HepG2 (cell line): ENCODE measurements around the gene CEBPB. TPM values are rescaled to one million over a fixed set of nuclear protein-coding genes. Genes with fewer than 3 reads are reported as not detected.
A peak's percentile ranks its signal among the peaks of the same experiment; 100 is the strongest.

Experiments
- AGO2 ChIP-seq: fragments of 200-400 bp; formaldehyde crosslinking; optimal IDR thresholded peaks from 2 replicates; pipeline ENCODE3; 2017; ENCODE audit warnings: mild to moderate bottlenecking, low read depth, low read length, moderate library complexity
- ETV6 ChIP-seq: sonication (generic); formaldehyde crosslinking; conservative IDR thresholded peaks from 2 replicates; pipeline ENCODE4 v1.4.0; 2020; ENCODE audit warnings: missing genetic modification reagents
- GATAD1 ChIP-seq: IDR thresholded peaks from 2 replicates; pipeline ENCODE4 v1.6.1; 2016; ENCODE audit warnings: missing genetic modification reagents, missing compliant biosample characterization
- HNF4A ChIP-seq: sonication (generic); formaldehyde crosslinking; IDR thresholded peaks from 2 replicates; pipeline ENCODE4 v1.4.0; 2020; ENCODE audit warnings: missing genetic modification reagents
- NONO ChIP-seq, 2 experiments: fragments of 450-650 bp in 1 of 2; sonication (generic) in 1 of 2; formaldehyde crosslinking in 1 of 2; IDR thresholded peaks in 1 of 2; conservative IDR thresholded peaks in 1 of 2; 2 replicates each; pipeline versions ENCODE4 v1.6.1 to v1.8.0; 2017 to 2022; ENCODE audit warnings: mild to moderate bottlenecking in 1 of 2, missing genetic modification reagents in 1 of 2, moderate library complexity in 1 of 2
- NRL ChIP-seq: sonication (generic); formaldehyde crosslinking; IDR thresholded peaks from 2 replicates; pipeline ENCODE4 v1.5.0; 2020; ENCODE audit warnings: missing genetic modification reagents, mild to moderate bottlenecking, moderate library complexity, borderline replicate concordance
- SMYD3 ChIP-seq: sonication (generic); formaldehyde crosslinking; IDR thresholded peaks from 2 replicates; pipeline ENCODE4 v1.8.1; 2023; ENCODE audit warnings: mild to moderate bottlenecking, missing genetic modification reagents
- SSRP1 ChIP-seq: IDR thresholded peaks from 2 replicates; pipeline ENCODE4 v1.6.1; 2016; ENCODE audit warnings: control low read depth
- TCF7 ChIP-seq: sonication (generic); IDR thresholded peaks from 2 replicates; pipeline ENCODE4 v1.6.1; 2016; ENCODE audit warnings: antibody characterized with exemption, low read depth
- TP53 ChIP-seq: sonication (generic); formaldehyde crosslinking; conservative IDR thresholded peaks from 2 replicates; pipeline ENCODE4 v1.4.0; 2020; ENCODE audit warnings: missing genetic modification reagents
- XRCC5 ChIP-seq: fragments of 200-400 bp; formaldehyde crosslinking; optimal IDR thresholded peaks from 2 replicates; pipeline ENCODE3; 2017; ENCODE audit warnings: mild to moderate bottlenecking, low read length
- ZBTB7B ChIP-seq: sonication (generic); formaldehyde crosslinking; IDR thresholded peaks from 2 replicates; pipeline ENCODE4 v1.4.0; 2020; ENCODE audit warnings: missing genetic modification reagents
- ZFX ChIP-seq: sonication (generic); formaldehyde crosslinking; IDR thresholded peaks from 2 replicates; pipeline ENCODE4 v1.4.0; 2020; ENCODE audit warnings: mild to moderate bottlenecking, low read depth, missing genetic modification reagents, moderate library complexity
- ZNF264 ChIP-seq: sonication (generic); formaldehyde crosslinking; IDR thresholded peaks from 2 replicates; pipeline ENCODE4 v1.4.0; 2020; ENCODE audit warnings: missing genetic modification reagents
- ZNF292 ChIP-seq: sonication (generic); formaldehyde crosslinking; IDR thresholded peaks from 2 replicates; pipeline ENCODE4 v1.8.1; 2022; ENCODE audit warnings: mild to moderate bottlenecking, low read depth, missing genetic modification reagents, borderline replicate concordance
- ZNF33B ChIP-seq: sonication (generic); formaldehyde crosslinking; IDR thresholded peaks from 2 replicates; pipeline ENCODE4 v1.5.1; 2020; ENCODE audit warnings: mild to moderate bottlenecking, missing genetic modification reagents
- ZNF546 ChIP-seq: sonication (generic); formaldehyde crosslinking; conservative IDR thresholded peaks from 2 replicates; pipeline ENCODE4 v1.8.1; 2023; ENCODE audit warnings: mild to moderate bottlenecking, missing genetic modification reagents
- polyA plus RNA-seq, 8 experiments: library from polyadenylated mRNA; depleted of rRNA in 3 of 8; stranded (reverse) in 7 of 8; unstranded in 1 of 8; fragments of >200 nt; fragmentation: Illumina TruSeq in 4 of 8; extraction: Trizol in 4 of 8; gene quantifications; 2 replicates each; pipeline versions ENCODE4 v1.2.1 to v1.2.3, GENCODE V29; 2011 to 2016; ENCODE audit warnings: low read depth in 4 of 8, missing spikeins in 1 of 8, mixed read lengths in 1 of 8; ENCODE audit not compliant: insufficient read depth in 1 of 8
- total RNA-seq, 5 experiments: library from RNA; depleted of rRNA; stranded (reverse); fragments of >200 nt; fragmentation: Illumina TruSeq; extraction: Trizol; gene quantifications; 2 replicates each; pipeline ENCODE4 v1.2.3, GENCODE V29; 2016; ENCODE audit warnings: low read depth in 1 of 5
- TF ChIP-seq, protein P1 (sequence below): sonication (generic); formaldehyde crosslinking; IDR thresholded peaks from 2 replicates; pipeline ENCODE4; 2020; ENCODE audit warnings: missing genetic modification reagents, mild to moderate bottlenecking, borderline replicate concordance
- TF ChIP-seq, protein P2 (sequence below): sonication (generic); formaldehyde crosslinking; IDR thresholded peaks from 2 replicates; pipeline ENCODE4 v1.4.0; 2020; ENCODE audit warnings: missing genetic modification reagents, borderline replicate concordance

The CEBPB gene
- total and polyA plus RNA-seq, 2 of the 13 experiments (the other 11 are each of a cell fraction or from before 2014, with no cell fraction given): 18.5 to 28.2 TPM

DNA sequence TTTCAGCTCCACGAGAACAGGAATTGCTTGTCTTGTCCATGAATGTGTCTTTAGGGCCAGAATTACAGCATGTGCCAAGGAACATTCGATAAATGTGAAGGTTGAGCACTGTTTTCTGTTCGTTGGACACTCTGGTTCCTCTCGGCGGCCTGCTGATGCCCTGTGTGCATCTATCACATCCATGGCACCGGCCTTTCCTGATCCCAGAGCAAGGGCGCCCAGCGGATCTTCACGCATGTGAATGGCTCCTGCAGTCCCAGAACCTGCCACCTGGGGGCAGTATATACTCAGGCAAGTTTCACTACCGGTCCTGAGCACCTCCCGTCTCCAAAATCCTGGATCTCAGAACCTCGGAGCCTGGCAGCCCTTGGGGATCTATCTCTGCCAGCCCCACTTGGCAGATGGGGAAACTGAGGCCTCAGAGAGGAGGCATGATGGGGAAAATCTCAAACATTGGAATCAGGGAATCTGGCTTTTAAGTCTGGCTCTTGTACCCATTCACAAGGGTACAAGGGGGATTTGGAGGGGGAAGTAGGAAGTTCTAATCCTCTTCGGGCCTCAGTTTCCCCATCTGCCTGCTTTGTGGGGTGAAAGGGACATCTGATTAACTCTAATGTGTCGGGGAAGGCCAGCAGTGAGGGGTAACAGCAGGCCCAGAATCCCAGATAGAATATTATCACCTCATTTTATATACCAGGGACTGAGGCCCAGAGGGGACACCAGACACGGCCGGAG, 4.3 kb upstream of the CEBPB start (continued):
- TF ChIP-seq ZNF546 (CRISPR knock-in tag) (no peak), SMYD3 (CRISPR knock-in tag) (no peak), AGO2 (no peak), ETV6 (CRISPR knock-in tag) (peak; percentile 73; the same call in 1 of the 2 replicates), NONO (IDR thresholded peaks at IDR 0.05) (no peak), NONO (CRISPR knock-in tag; conservative IDR thresholded peaks at IDR 0.05) (peak; percentile 78), ZBTB7B (CRISPR knock-in tag) (0 out of 2 replicates have a peak, but pooled peaks have one; percentile 56), TP53 (CRISPR knock-in tag) (peak; percentile 86; the same call in 1 of the 2 replicates), ZNF33B (peak; percentile 61; the same call in 1 of the 2 replicates), HNF4A (CRISPR knock-in tag) (no peak), TCF7 (no peak), ZNF292 (CRISPR knock-in tag) (no peak; the same call in 1 of the 2 replicates), XRCC5 (peak; percentile 68), ZNF264 (CRISPR knock-in tag) (0 out of 2 replicates have a peak, but pooled peaks have one; percentile 64), NRL (CRISPR knock-in tag) (peak; percentile 91), ZFX (CRISPR knock-in tag) (peak; percentile 6; the same call in 1 of the 2 replicates), GATAD1 (CRISPR knock-in tag) (peak; percentile 38; the same call in 1 of the 2 replicates), SSRP1 (CRISPR knock-in tag) (peak; percentile 58; the same call in 1 of the 2 replicates)
- TF ChIP-seq, protein P1, sequence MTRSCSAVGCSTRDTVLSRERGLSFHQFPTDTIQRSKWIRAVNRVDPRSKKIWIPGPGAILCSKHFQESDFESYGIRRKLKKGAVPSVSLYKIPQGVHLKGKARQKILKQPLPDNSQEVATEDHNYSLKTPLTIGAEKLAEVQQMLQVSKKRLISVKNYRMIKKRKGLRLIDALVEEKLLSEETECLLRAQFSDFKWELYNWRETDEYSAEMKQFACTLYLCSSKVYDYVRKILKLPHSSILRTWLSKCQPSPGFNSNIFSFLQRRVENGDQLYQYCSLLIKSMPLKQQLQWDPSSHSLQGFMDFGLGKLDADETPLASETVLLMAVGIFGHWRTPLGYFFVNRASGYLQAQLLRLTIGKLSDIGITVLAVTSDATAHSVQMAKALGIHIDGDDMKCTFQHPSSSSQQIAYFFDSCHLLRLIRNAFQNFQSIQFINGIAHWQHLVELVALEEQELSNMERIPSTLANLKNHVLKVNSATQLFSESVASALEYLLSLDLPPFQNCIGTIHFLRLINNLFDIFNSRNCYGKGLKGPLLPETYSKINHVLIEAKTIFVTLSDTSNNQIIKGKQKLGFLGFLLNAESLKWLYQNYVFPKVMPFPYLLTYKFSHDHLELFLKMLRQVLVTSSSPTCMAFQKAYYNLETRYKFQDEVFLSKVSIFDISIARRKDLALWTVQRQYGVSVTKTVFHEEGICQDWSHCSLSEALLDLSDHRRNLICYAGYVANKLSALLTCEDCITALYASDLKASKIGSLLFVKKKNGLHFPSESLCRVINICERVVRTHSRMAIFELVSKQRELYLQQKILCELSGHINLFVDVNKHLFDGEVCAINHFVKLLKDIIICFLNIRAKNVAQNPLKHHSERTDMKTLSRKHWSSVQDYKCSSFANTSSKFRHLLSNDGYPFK (CRISPR knock-in tag): peak; percentile 26; the same call in 1 of the 2 replicates
- TF ChIP-seq, protein P2, sequence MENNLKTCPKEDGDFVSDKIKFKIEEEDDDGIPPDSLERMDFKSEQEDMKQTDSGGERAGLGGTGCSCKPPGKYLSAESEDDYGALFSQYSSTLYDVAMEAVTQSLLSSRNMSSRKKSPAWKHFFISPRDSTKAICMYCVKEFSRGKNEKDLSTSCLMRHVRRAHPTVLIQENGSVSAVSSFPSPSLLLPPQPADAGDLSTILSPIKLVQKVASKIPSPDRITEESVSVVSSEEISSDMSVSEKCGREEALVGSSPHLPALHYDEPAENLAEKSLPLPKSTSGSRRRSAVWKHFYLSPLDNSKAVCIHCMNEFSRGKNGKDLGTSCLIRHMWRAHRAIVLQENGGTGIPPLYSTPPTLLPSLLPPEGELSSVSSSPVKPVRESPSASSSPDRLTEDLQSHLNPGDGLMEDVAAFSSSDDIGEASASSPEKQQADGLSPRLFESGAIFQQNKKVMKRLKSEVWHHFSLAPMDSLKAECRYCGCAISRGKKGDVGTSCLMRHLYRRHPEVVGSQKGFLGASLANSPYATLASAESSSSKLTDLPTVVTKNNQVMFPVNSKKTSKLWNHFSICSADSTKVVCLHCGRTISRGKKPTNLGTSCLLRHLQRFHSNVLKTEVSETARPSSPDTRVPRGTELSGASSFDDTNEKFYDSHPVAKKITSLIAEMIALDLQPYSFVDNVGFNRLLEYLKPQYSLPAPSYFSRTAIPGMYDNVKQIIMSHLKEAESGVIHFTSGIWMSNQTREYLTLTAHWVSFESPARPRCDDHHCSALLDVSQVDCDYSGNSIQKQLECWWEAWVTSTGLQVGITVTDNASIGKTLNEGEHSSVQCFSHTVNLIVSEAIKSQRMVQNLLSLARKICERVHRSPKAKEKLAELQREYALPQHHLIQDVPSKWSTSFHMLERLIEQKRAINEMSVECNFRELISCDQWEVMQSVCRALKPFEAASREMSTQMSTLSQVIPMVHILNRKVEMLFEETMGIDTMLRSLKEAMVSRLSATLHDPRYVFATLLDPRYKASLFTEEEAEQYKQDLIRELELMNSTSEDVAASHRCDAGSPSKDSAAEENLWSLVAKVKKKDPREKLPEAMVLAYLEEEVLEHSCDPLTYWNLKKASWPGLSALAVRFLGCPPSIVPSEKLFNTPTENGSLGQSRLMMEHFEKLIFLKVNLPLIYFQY (CRISPR knock-in tag): peak; percentile 89; the same call in 1 of the 2 replicates
